Measurements from ENCODE around the gene BRK1. TPM values are rescaled to one million over a fixed set of nuclear protein-coding genes. Genes with fewer than 3 reads are reported as not detected.

Gene BRK1
- total and polyA plus RNA-seq, 9 of the 15 experiments (the other 6 are each of a cell fraction or from before 2014, with no cell fraction given) = 105 to 634 (median 250) TPM

- TF ChIP-seq HMG20A (CRISPR knock-in tag; conservative IDR thresholded peaks at IDR 0.05) (no peak), FOXP4 (CRISPR knock-in tag; IDR thresholded peaks at IDR 0.05; ENCODE audit: borderline replicate concordance) (peak; percentile 66; the same call in 1 of the 2 replicates), RCOR1 (IDR thresholded peaks at IDR 0.05; ENCODE audit: borderline replicate concordance in 1 of 2, low read depth in 2 of 2, low read length in 2 of 2) (peak in 1 of 2 experiments; percentile 32; a peak in 1 of 4 replicates), ZKSCAN1 (IDR thresholded peaks at IDR 0.05; ENCODE audit: low read depth, low read length) (no peak), SMARCB1 (IDR thresholded peaks at IDR 0.05; ENCODE audit: insufficient read length, low read depth) (no peak), ZHX1 (conservative IDR thresholded peaks at IDR 0.05; ENCODE audit: low read length) (no peak), HNRNPK (IDR thresholded peaks at IDR 0.05; ENCODE audit: low read depth, low read length, poor library complexity, severe bottlenecking) (no peak), RNF2 (IDR thresholded peaks at IDR 0.05) (0 out of 2 replicates have a peak, but pooled peaks have one; percentile 25), DIDO1 (tag; IDR thresholded peaks at IDR 0.05; ENCODE audit: low read depth) (no peak), RB1 (IDR thresholded peaks at IDR 0.05; ENCODE audit: low read depth) (peak; percentile 75), SAFB (IDR thresholded peaks at IDR 0.05; ENCODE audit: borderline replicate concordance, low read depth, low read length) (no peak), RBM17 (IDR thresholded peaks at IDR 0.05; ENCODE audit: borderline replicate concordance, low read depth, low read length) (no peak), STAG1 (CRISPR knock-in tag; IDR thresholded peaks at IDR 0.05; ENCODE audit: borderline replicate concordance) (no peak), ZFX (CRISPR knock-in tag; IDR thresholded peaks at IDR 0.05) (peak; percentile 77), RBFOX2 (IDR thresholded peaks at IDR 0.05; ENCODE audit: low read depth, low read length) (peak; percentile 79), SMAD3 (CRISPR knock-in tag; conservative IDR thresholded peaks at IDR 0.05) (0 out of 2 replicates have a peak, but pooled peaks have one; percentile 32), CAMTA2 (CRISPR knock-in tag; conservative IDR thresholded peaks at IDR 0.05) (no peak), GTF2A2 (tag; IDR thresholded peaks at IDR 0.05) (no peak), MCM7 (IDR thresholded peaks at IDR 0.05) (no peak), TAF7 (tag; IDR thresholded peaks at IDR 0.05) (0 out of 2 replicates have a peak, but pooled peaks have one; percentile 30), ID3 (CRISPR knock-in tag; IDR thresholded peaks at IDR 0.05) (no peak), ID3 (tag; IDR thresholded peaks at IDR 0.05) (0 out of 2 replicates have a peak, but pooled peaks have one; percentile 50), U2AF2 (optimal IDR thresholded peaks at IDR 0.05; ENCODE audit: low read depth, low read length) (no peak), NFIX (CRISPR knock-in tag; IDR thresholded peaks at IDR 0.05; ENCODE audit: low read depth) (no peak), SPI1 (IDR thresholded peaks at IDR 0.05; ENCODE audit: borderline replicate concordance, low read depth, low read length) (no peak)
Measured at GRCh38 chr3:10164546-10165393, 49.3 kb downstream of the BRK1 start, which contains the start of gene IRAK2 (continued).

All from K562 (cell line).